ENCODE results near the gene CHCHD10.
A peak's percentile ranks its signal among the peaks of the same experiment; 100 is the strongest.

The CHCHD10 gene

GRCh38 chr22:23772649-23773473 lies 5.1 kb upstream of the CHCHD10 start, which contains the start of gene MMP11:
Gene MMP11, plus strand, starts transcription at chr22:23772849. Its CDS starts 22 bp downstream, at chr22:23772871.
- DNase-seq (ENCODE audit: low spot score): peak; percentile 58

GRCh38 chr22:23772315-23772648 lies 4.5 kb upstream of the CHCHD10 start:
- DNase-seq (ENCODE audit: low spot score): no peak

- no peak for DNase-seq (ENCODE audit: low spot score)
Observed at GRCh38 chr22:23769321-23769965, 1.7 kb upstream of the CHCHD10 start.

- DNase-seq (ENCODE audit: low spot score): no peak
Observed at GRCh38 chr22:23767303-23767672, 484 bp downstream of the CHCHD10 start.

GRCh38 chr22:23764899-23765881 lies 2.6 kb downstream of the CHCHD10 start:
- DNase-seq (ENCODE audit: low spot score): no peak

- no peak for DNase-seq (ENCODE audit: low spot score)
Observed at GRCh38 chr22:23763954-23764353, 3.8 kb downstream of the CHCHD10 start.

GRCh38 chr22:23763579-23763945 lies 4.2 kb downstream of the CHCHD10 start:
- no peak for DNase-seq (ENCODE audit: low spot score)

- DNase-seq (ENCODE audit: low spot score): no peak
Observed at GRCh38 chr22:23762842-23763578, 4.8 kb downstream of the CHCHD10 start, which contains the start of gene C22orf15. Gene C22orf15, plus strand, starts transcription at chr22:23762990. Its CDS starts 317 bp downstream, at chr22:23763307.

GRCh38 chr22:23760056-23760455 lies 7.7 kb downstream of the CHCHD10 start:
- no peak for DNase-seq (ENCODE audit: low spot score)

GRCh38 chr22:23759566-23759965 lies 8.2 kb downstream of the CHCHD10 start:
- no peak for DNase-seq (ENCODE audit: low spot score)

GRCh38 chr22:23756891-23757290 lies 10.9 kb downstream of the CHCHD10 start:
- DNase-seq (ENCODE audit: low spot score): no peak

GRCh38 chr22:23755711-23756110 lies 12.1 kb downstream of the CHCHD10 start:
- no peak for DNase-seq (ENCODE audit: low spot score)

GRCh38 chr22:23754980-23755636 lies 12.7 kb downstream of the CHCHD10 start:
- DNase-seq (ENCODE audit: low spot score): no peak

- DNase-seq (ENCODE audit: low spot score): no peak
Observed at GRCh38 chr22:23754220-23754919, 13.4 kb downstream of the CHCHD10 start, which contains the start of gene VPREB3. Gene VPREB3, minus strand, starts transcription at chr22:23754425. Its CDS starts 62 bp downstream, at chr22:23754363.

GRCh38 chr22:23753385-23753784 lies 14.4 kb downstream of the CHCHD10 start:
- no peak for DNase-seq (ENCODE audit: low spot score)

GRCh38 chr22:23752750-23753149 lies 15.0 kb downstream of the CHCHD10 start:
- no peak for DNase-seq (ENCODE audit: low spot score)

GRCh38 chr22:23752090-23752691 lies 15.6 kb downstream of the CHCHD10 start:
- no peak for DNase-seq (ENCODE audit: low spot score)

- DNase-seq (ENCODE audit: low spot score): peak; percentile 33
Observed at GRCh38 chr22:23751441-23751996, 16.3 kb downstream of the CHCHD10 start.

- DNase-seq (ENCODE audit: low spot score): peak; percentile 94
Observed at GRCh38 chr22:23750714-23751440, 16.9 kb downstream of the CHCHD10 start, which contains the start of gene ZNF70. Gene ZNF70, minus strand, starts transcription at chr22:23751112. Its CDS starts 5,972 bp downstream, at chr22:23745140.

Data from LoVo (cell line).